Thyroid gland (tissue), 4 donors: ENCODE results near the gene TGIF2.

ENCODE experiments used
- POLR2A ChIP-seq, 2 donors: fragments of 450-650 bp; IDR thresholded peaks; one replicate each; pipeline ENCODE4 v1.6.1; 2017; ENCODE audit warnings: antibody characterized with exemption in 2 of 2, mild to moderate bottlenecking in 2 of 2, moderate library complexity in 1 of 2
- TF ChIP-seq, protein P1 (sequence below), 6 experiments: fragments of 200-600 bp in 3 of 6; fragments of 450-650 bp in 3 of 6; sonication (generic) in 3 of 6; IDR thresholded peaks; one replicate each; pipeline ENCODE4 v1.5.1; 2016 to 2019; ENCODE audit warnings: antibody characterized with exemption in 6 of 6, mild to moderate bottlenecking in 2 of 6, inconsistent platforms in 1 of 6, moderate library complexity in 1 of 6

DNA sequence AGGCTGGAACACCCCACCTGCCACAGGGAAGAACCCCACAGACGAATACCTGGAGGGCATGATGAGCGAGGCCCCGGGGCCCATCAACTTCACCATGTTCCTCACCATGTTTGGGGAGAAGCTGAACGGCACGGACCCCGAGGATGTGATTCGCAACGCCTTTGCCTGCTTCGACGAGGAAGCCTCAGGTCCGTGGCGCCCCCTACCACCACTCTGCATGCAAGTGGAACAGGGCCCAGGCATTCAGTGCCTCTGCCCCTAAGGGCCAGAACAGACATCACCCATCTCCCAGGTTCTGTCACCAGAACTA lies 25.4 kb upstream of the TGIF2 start:
- TF ChIP-seq, protein P1, sequence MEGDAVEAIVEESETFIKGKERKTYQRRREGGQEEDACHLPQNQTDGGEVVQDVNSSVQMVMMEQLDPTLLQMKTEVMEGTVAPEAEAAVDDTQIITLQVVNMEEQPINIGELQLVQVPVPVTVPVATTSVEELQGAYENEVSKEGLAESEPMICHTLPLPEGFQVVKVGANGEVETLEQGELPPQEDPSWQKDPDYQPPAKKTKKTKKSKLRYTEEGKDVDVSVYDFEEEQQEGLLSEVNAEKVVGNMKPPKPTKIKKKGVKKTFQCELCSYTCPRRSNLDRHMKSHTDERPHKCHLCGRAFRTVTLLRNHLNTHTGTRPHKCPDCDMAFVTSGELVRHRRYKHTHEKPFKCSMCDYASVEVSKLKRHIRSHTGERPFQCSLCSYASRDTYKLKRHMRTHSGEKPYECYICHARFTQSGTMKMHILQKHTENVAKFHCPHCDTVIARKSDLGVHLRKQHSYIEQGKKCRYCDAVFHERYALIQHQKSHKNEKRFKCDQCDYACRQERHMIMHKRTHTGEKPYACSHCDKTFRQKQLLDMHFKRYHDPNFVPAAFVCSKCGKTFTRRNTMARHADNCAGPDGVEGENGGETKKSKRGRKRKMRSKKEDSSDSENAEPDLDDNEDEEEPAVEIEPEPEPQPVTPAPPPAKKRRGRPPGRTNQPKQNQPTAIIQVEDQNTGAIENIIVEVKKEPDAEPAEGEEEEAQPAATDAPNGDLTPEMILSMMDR (IDR thresholded peaks at IDR 0.05), result no peak
- no peak for TF ChIP-seq POLR2A (IDR thresholded peaks at IDR 0.05)
